IMR-90 (cell line): ENCODE measurements around the gene RGPD5.
"Not testable (repeated sequence)": the region's sequence is repeated elsewhere in the genome, so short reads cannot be mapped to it uniquely, and the experiment has no call there.

Experiments
- CHD1 ChIP-seq: IDR thresholded peaks from 2 replicates; pipeline ENCODE4 v1.6.1; 2012; ENCODE audit warnings: low read depth, low read length, improper control_type of control experiment
- FOS ChIP-seq: fragments of 150-350 bp; IDR thresholded peaks from 2 replicates; pipeline ENCODE4 v1.6.1; 2016; ENCODE audit warnings: low read depth, low read length
- MAFK ChIP-seq: IDR thresholded peaks from 2 replicates; pipeline ENCODE4 v1.6.1; 2012; ENCODE audit warnings: low read depth, low read length, improper control_type of control experiment
- POLR2A ChIP-seq: IDR thresholded peaks from 2 replicates; pipeline ENCODE4 v1.6.1; 2012; ENCODE audit warnings: mild to moderate bottlenecking, low read depth, low read length
- RAD21 ChIP-seq: IDR thresholded peaks from 2 replicates; pipeline ENCODE4 v1.6.1; 2012; ENCODE audit warnings: low read length, improper control_type of control experiment
- RCOR1 ChIP-seq: IDR thresholded peaks from 2 replicates; pipeline ENCODE4 v1.6.1; 2012; ENCODE audit warnings: mild to moderate bottlenecking, low read length, improper control_type of control experiment; ENCODE audit not compliant: insufficient replicate concordance
- SMC3 ChIP-seq: fragments of 150-350 bp; IDR thresholded peaks from 2 replicates; pipeline ENCODE4 v1.6.1; 2016; ENCODE audit warnings: low read depth, mild to moderate bottlenecking, antibody characterized with exemption, low read length, moderate library complexity
- TF ChIP-seq, protein P1 (sequence below): conservative IDR thresholded peaks from 2 replicates; pipeline ENCODE4 v1.5.1; 2012; ENCODE audit warnings: mild to moderate bottlenecking, low read depth, low read length, improper control_type of control experiment
- TF ChIP-seq, protein P2 (sequence below): fragments of 150-350 bp; IDR thresholded peaks from 2 replicates; pipeline ENCODE4 v1.6.1; 2017; ENCODE audit warnings: mild to moderate bottlenecking, antibody characterized with exemption, low read length, low read depth

GRCh38 chr2:109794074-109794737 is at the start of gene RGPD5:
- TF ChIP-seq RAD21, POLR2A, RCOR1, MAFK, FOS, CHD1, SMC3: not testable (repeated sequence)
- TF ChIP-seq, protein P1, sequence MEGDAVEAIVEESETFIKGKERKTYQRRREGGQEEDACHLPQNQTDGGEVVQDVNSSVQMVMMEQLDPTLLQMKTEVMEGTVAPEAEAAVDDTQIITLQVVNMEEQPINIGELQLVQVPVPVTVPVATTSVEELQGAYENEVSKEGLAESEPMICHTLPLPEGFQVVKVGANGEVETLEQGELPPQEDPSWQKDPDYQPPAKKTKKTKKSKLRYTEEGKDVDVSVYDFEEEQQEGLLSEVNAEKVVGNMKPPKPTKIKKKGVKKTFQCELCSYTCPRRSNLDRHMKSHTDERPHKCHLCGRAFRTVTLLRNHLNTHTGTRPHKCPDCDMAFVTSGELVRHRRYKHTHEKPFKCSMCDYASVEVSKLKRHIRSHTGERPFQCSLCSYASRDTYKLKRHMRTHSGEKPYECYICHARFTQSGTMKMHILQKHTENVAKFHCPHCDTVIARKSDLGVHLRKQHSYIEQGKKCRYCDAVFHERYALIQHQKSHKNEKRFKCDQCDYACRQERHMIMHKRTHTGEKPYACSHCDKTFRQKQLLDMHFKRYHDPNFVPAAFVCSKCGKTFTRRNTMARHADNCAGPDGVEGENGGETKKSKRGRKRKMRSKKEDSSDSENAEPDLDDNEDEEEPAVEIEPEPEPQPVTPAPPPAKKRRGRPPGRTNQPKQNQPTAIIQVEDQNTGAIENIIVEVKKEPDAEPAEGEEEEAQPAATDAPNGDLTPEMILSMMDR: not testable (repeated sequence)
- TF ChIP-seq, protein P2, sequence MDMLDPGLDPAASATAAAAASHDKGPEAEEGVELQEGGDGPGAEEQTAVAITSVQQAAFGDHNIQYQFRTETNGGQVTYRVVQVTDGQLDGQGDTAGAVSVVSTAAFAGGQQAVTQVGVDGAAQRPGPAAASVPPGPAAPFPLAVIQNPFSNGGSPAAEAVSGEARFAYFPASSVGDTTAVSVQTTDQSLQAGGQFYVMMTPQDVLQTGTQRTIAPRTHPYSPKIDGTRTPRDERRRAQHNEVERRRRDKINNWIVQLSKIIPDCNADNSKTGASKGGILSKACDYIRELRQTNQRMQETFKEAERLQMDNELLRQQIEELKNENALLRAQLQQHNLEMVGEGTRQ: not testable (repeated sequence)
